CD14-positive monocyte (primary cell): ENCODE measurements around the gene ZNRF2. TPM values are rescaled to one million over a fixed set of nuclear protein-coding genes. Genes with fewer than 3 reads are reported as not detected.

Source experiments
- DNase-seq, 3 donors: peaks; one replicate each; pipeline ENCODE4 v3.0.0-alpha.2; 2011 to 2022
- H2AFZ ChIP-seq: 2 replicates; pipeline ENCODE4 v1.6.0; 2012; ENCODE audit warnings: mild to moderate bottlenecking, low read depth, low read length, inconsistent platforms; ENCODE audit not compliant: insufficient read depth, poor library complexity, severe bottlenecking
- H3K27ac ChIP-seq, 2 donors: 1 replicate in 1 of 2; 2 replicates in 1 of 2; pipeline ENCODE4 v1.5.1; 2012 to 2013; ENCODE audit warnings: low read length in 2 of 2, control low read depth in 1 of 2, inconsistent platforms in 1 of 2, low read depth in 1 of 2, mild to moderate bottlenecking in 1 of 2
- H3K27me3 ChIP-seq, 2 donors: one replicate each; pipeline versions ENCODE4 v1.6.0 to v1.6.1; 2011 to 2013; ENCODE audit warnings: low read length in 2 of 2; ENCODE audit not compliant: control insufficient read depth in 2 of 2, insufficient read depth in 2 of 2
- H3K36me3 ChIP-seq, 2 donors: replicated peaks in 1 of 2; 1 replicate in 1 of 2; 2 replicates in 1 of 2; pipeline versions ENCODE4 v1.5.1 to v1.6.1; 2012 to 2013; ENCODE audit warnings: low read length in 2 of 2, control low read depth in 1 of 2, inconsistent platforms in 1 of 2, mild to moderate bottlenecking in 1 of 2; ENCODE audit not compliant: insufficient read depth in 2 of 2, control insufficient read depth in 1 of 2
- H3K4me1 ChIP-seq, 2 donors: 1 replicate in 1 of 2; 2 replicates in 1 of 2; pipeline versions ENCODE4 v1.5.1 to v1.6.1; 2012 to 2013; ENCODE audit warnings: low read length in 2 of 2, control low read depth in 1 of 2, inconsistent platforms in 1 of 2, mild to moderate bottlenecking in 1 of 2, moderate library complexity in 1 of 2; ENCODE audit not compliant: insufficient read depth in 2 of 2, control insufficient read depth in 1 of 2
- H3K4me2 ChIP-seq: replicated peaks from 2 replicates; pipeline ENCODE3; 2012; ENCODE audit warnings: low read length, moderate library complexity, mild to moderate bottlenecking; ENCODE audit not compliant: poor library complexity, severe bottlenecking; ENCODE audit errors: extremely low read depth
- H3K4me3 ChIP-seq, 3 experiments: fragments of 200-600 bp in 1 of 3; sonication (generic) in 1 of 3; replicated peaks in 1 of 3; 1 replicate in 2 of 3; 2 replicates in 1 of 3; pipeline ENCODE4 v1.5.1; 2011 to 2013; ENCODE audit warnings: low read length in 3 of 3, mild to moderate bottlenecking in 3 of 3, control low read depth in 2 of 3, low read depth in 2 of 3, inconsistent platforms in 1 of 3, moderate library complexity in 1 of 3
- H3K79me2 ChIP-seq: 2 replicates; pipeline ENCODE4 v1.6.0; 2012; ENCODE audit warnings: mild to moderate bottlenecking, control low read depth, inconsistent platforms, low read length, moderate library complexity; ENCODE audit not compliant: insufficient read depth
- H3K9ac ChIP-seq: 2 replicates; pipeline ENCODE4 v1.6.0; 2017; ENCODE audit warnings: low read length, mild to moderate bottlenecking; ENCODE audit not compliant: insufficient read depth, poor library complexity, severe bottlenecking
- H3K9me3 ChIP-seq, 2 donors: replicated peaks in 1 of 2; 1 replicate in 1 of 2; 2 replicates in 1 of 2; pipeline versions ENCODE4 v1.5.1 to v1.6.1; 2012 to 2013; ENCODE audit warnings: low read length in 2 of 2, control low read depth in 1 of 2; ENCODE audit not compliant: control insufficient read depth in 1 of 2, insufficient read depth in 1 of 2
- H4K20me1 ChIP-seq: 2 replicates; pipeline ENCODE4 v1.6.0; 2012; ENCODE audit warnings: mild to moderate bottlenecking, low read length, control low read depth, moderate library complexity; ENCODE audit not compliant: insufficient read depth
- H3K27ac Mint-ChIP-seq, 7 donors: one replicate each; pipeline ENCODE4 v1.8.0; 2020; ENCODE audit warnings: mild to moderate bottlenecking in 7 of 7, mixed read lengths in 7 of 7, moderate library complexity in 6 of 7, inconsistent platforms in 2 of 7
- H3K27me3 Mint-ChIP-seq, 3 donors: one replicate each; pipeline ENCODE4 v1.8.0; 2021 to 2022; ENCODE audit warnings: low read depth in 3 of 3, mild to moderate bottlenecking in 3 of 3, mixed read lengths in 3 of 3, moderate library complexity in 3 of 3, inconsistent platforms in 1 of 3
- H3K36me3 Mint-ChIP-seq, 2 donors: one replicate each; pipeline ENCODE4 v1.8.0; 2020; ENCODE audit warnings: mixed read lengths in 2 of 2, inconsistent platforms in 1 of 2, mild to moderate bottlenecking in 1 of 2
- H3K4me1 Mint-ChIP-seq: one replicate; pipeline ENCODE4 v1.8.0; 2020; ENCODE audit warnings: mild to moderate bottlenecking, mixed read lengths
- H3K4me3 Mint-ChIP-seq, 2 donors: one replicate each; pipeline ENCODE4 v1.8.0; 2020; ENCODE audit warnings: mild to moderate bottlenecking in 2 of 2, mixed read lengths in 2 of 2, moderate library complexity in 1 of 2
- H3K9me3 Mint-ChIP-seq, 7 donors: one replicate each; pipeline ENCODE4 v1.8.0; 2020 to 2022; ENCODE audit warnings: mixed read lengths in 7 of 7, mild to moderate bottlenecking in 6 of 7, moderate library complexity in 6 of 7, inconsistent platforms in 2 of 7
- CTCF ChIP-seq: fragments of 200-600 bp; IDR thresholded peaks from one replicate; pipeline ENCODE4 v1.8.0; 2022; ENCODE audit warnings: antibody characterized with exemption, mild to moderate bottlenecking
- whole genome bisulfite sequencing: methylation state at CpG from one replicate; pipeline ENCODE4 v1.1.5; 2013; ENCODE audit warnings: missing lambda C conversion rate; ENCODE audit not compliant: insufficient coverage; 5-methylcytosine and 5-hydroxymethylcytosine counted together
- intact Hi-C, 2 donors: fragments of 100-400 bp; cut with micrococcal nuclease; formaldehyde crosslinking; loops; one replicate each; pipeline versions ENCODE4 v1.15.0 to v1.15.1; 2023
- polyA plus RNA-seq, 3 donors: library from polyadenylated mRNA; depleted of rRNA in 1 of 3; unstranded in 2 of 3; stranded (reverse) in 1 of 3; fragments of 300-500 nt in 2 of 3; fragments of >200 nt in 1 of 3; fragmentation: Illumina TruSeq in 2 of 3; gene quantifications; 1 replicate in 2 of 3; 2 replicates in 1 of 3; pipeline ENCODE4 v1.2.3, GENCODE V29; 2012 to 2021

The ZNRF2 gene
- polyA plus RNA-seq, 3 donors, result 1.9 to 9.5 (median 5.7) TPM

GRCh38 chr7:30411897-30412296 is 127.5 kb downstream of the ZNRF2 start:
- H2AFZ ChIP-seq, result no peak overlapping the region
- H3K4me1 ChIP-seq, result peaks cover 19 to 21% of the 10 kb centered on the region in 2 donors
- no peaks in the 10 kb centered on the region for H3K27me3 ChIP-seq
- peak overlapping the region in 1 of 2 donors; percentile 7 for H3K27ac ChIP-seq
- TF ChIP-seq CTCF, result no peak
- Mint-ChIP-seq H3K27ac (peak overlapping the region in 1 of 7 donors; percentile 44), H3K4me3 (no peak overlapping the region), H3K4me1 (peaks cover 44% of the 10 kb centered on the region), H3K27me3 (no peaks in the 10 kb centered on the region), H3K9me3 (peaks cover 3 to 7% (median 5%) of the 10 kb centered on the region in 7 donors), H3K36me3 (peaks cover 0 to 19% of the 10 kb centered on the region in 2 donors)
- DNase-seq, result no peak
- H3K36me3 ChIP-seq, result no peaks in the 10 kb centered on the region
- peaks cover 0 to 6% of the 10 kb centered on the region in 2 donors for H3K9me3 ChIP-seq
- no peaks in the 10 kb centered on the region for H3K79me2 ChIP-seq
- H3K9ac ChIP-seq, result no peak overlapping the region
- H3K4me2 ChIP-seq, result no peak overlapping the region
- H4K20me1 ChIP-seq, result no peaks in the 10 kb centered on the region
- no CpG with 5 or more reads among the region's 3 CpGs for WGBS
- intact Hi-C loops, result loop anchor here in 1 of 2 donors (5.0 kb wide), 1 partner anchor 255 kb away; no protein-coding TSS in a partner anchor
- H3K4me3 ChIP-seq, result no peak overlapping the region

- H3K9me3 Mint-ChIP-seq, result peaks cover 4 to 7% (median 5%) of the 10 kb centered on the region in 7 donors
- H3K4me2 ChIP-seq, result no peak overlapping the region
- H3K27ac ChIP-seq, result peak overlapping the region in 1 of 2 donors; percentile 7
- peaks cover 0 to 6% of the 10 kb centered on the region in 2 donors for H3K9me3 ChIP-seq
- no peaks in the 10 kb centered on the region for H3K36me3 ChIP-seq
- H3K79me2 ChIP-seq, result no peaks in the 10 kb centered on the region
- peaks cover 19 to 21% of the 10 kb centered on the region in 2 donors for H3K4me1 ChIP-seq
- DNase-seq, result peak; percentile 46 to 75 (median 69)
- no peak overlapping the region for H3K4me3 ChIP-seq
- H3K27me3 ChIP-seq, result no peaks in the 10 kb centered on the region
- no peaks in the 10 kb centered on the region for H3K27me3 Mint-ChIP-seq
- 87% methylated on average over 2 of the region's 5 CpGs for WGBS
- intact Hi-C loops, result loop anchor here in 1 of 2 donors (5.0 kb wide), 1 partner anchor 256 kb away; no protein-coding TSS in a partner anchor
- no peak overlapping the region for H3K9ac ChIP-seq
- no peak overlapping the region for H2AFZ ChIP-seq
- H3K36me3 Mint-ChIP-seq, result peaks cover 0 to 14% of the 10 kb centered on the region in 2 donors
- H3K27ac Mint-ChIP-seq, result peak overlapping the region in 2 of 7 donors; percentile 23 to 64
- peak; percentile 69 for TF ChIP-seq CTCF
- H3K4me3 Mint-ChIP-seq, result no peak overlapping the region
- no peaks in the 10 kb centered on the region for H4K20me1 ChIP-seq
- H3K4me1 Mint-ChIP-seq, result peaks cover 42% of the 10 kb centered on the region
These were observed 128.5 kb downstream of the ZNRF2 start for GRCh38 chr7:30412782-30413504.
